Pancreas (tissue), 10 donors: Measurements from ENCODE around the gene FAXDC2. TPM values are rescaled to one million over a fixed set of nuclear protein-coding genes. Genes with fewer than 3 reads are reported as not detected.

Source experiments
- ATAC-seq, 4 donors: fragments of 200-7000 bp; cut with Tn5 transposase; one replicate each; pipeline versions ENCODE4 v1.8.0 to v1.9.1; 2020; ENCODE audit warnings: mild to moderate bottlenecking in 4 of 4, moderate library complexity in 4 of 4
- DNase-seq, 6 donors: peaks; one replicate each; pipeline ENCODE4 v3.0.0-alpha.2; 2020
- FAIRE-seq: peaks from 2 replicates; lab custom pipeline; 2012; peaks lifted over from hg19 to GRCh38; lab: Jason Lieb, UNC
- H3K27ac ChIP-seq, 4 donors: fragments of 200-600 bp; sonication (generic); 1 replicate in 3 of 4; 2 replicates in 1 of 4; pipeline versions ENCODE4 v1.5.0 to v1.8.0; 2020
- H3K27me3 ChIP-seq, 4 donors: fragments of 200-600 bp; one replicate each; pipeline ENCODE4 v1.8.0; 2021
- H3K36me3 ChIP-seq, 3 donors: fragments of 200-600 bp; sonication (generic) in 1 of 3; one replicate each; pipeline versions ENCODE4 v1.5.0 to v1.8.0; 2020 to 2021
- H3K4me1 ChIP-seq, 3 donors: fragments of 200-600 bp; one replicate each; pipeline ENCODE4 v1.8.0; 2021
- H3K4me3 ChIP-seq, 4 donors: fragments of 200-600 bp; sonication (generic) in 2 of 4; one replicate each; pipeline versions ENCODE4 v1.5.0 to v1.8.0; 2020 to 2021
- H3K9me3 ChIP-seq, 4 donors: fragments of 200-600 bp; one replicate each; pipeline ENCODE4 v1.8.0; 2021
- WGBS, 2 donors: extraction: QIAGEN DNeasy Blood & Tissue Kit; methylation state at CpG; one replicate each; pipeline ENCODE4 v1.1.7; 2013; 5-methylcytosine and 5-hydroxymethylcytosine counted together
- intact Hi-C, 3 donors: fragments of 100-400 bp; cut with DNase I; formaldehyde crosslinking; loops; one replicate each; pipeline versions ENCODE4 v1.11.1 to v1.14.2; 2022
- polyA plus RNA-seq, 2 donors: library from polyadenylated mRNA; stranded (reverse); fragments of 200-250 nt; gene quantifications; one replicate each; pipeline ENCODE4 v1.2.3, GENCODE V29; 2013
- total RNA-seq, 6 donors: library from RNA; stranded (reverse); fragmentation: NEBNext Ultra II Directional in 4 of 6; extraction: Animal tissue kit (Norgen Biotek cat#: 25700) in 4 of 6; gene quantifications; one replicate each; pipeline versions ENCODE4 v1.2.1 to v1.2.4, GENCODE V29; 2021 to 2023
- TF ChIP-seq, protein P1 (sequence below), 4 donors: fragments of 200-600 bp; sonication (generic) in 3 of 4; IDR thresholded peaks; one replicate each; pipeline versions ENCODE4 v1.5.0 to v1.8.0; 2021; ENCODE audit warnings: antibody characterized with exemption in 4 of 4
- donor health status: healthy with polysubstance abuse.
- donor health status: DM: no; HTN: no; CAD: no; lungs with moderate emphysema.
- donor health status: DM: no; HTN: no; CAD: no.
- donor health status: control.
- donor health status: control.
- donor health status: Bipolar disorder and iron deficiency.
- donor health status: DM: yes; HTN: yes; CAD: no.
- donor health status: DM: no; HTN: no; CAD: no.
- donor health status: DM: no; HTN: no; CAD: no.
- donor health status: DM: yes; HTN: yes; CAD: no.

The FAXDC2 gene
- total and polyA plus RNA-seq, 8 donors, result 2.0 to 11.8 (median 4.7) TPM

DNA sequence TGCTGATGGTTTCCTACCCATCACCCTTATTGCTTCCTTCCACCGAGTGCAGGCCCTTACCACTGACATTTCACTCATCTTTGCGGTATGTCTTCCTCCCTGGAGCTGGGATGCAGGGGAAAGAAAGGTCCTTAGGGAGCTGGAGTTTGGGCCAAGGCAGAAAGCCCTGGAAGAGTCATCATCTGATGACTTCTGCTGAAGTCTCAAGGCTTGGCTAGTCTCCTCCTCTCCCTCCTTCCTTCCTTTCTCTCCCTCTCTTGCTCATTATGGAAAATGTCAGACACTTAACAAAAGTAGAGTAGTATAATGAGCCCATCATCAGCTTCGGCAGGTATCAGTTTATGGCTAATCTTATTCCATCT is 55.2 kb downstream of the FAXDC2 start:
- 66 to 68% methylated on average over 3 of the region's 3 CpGs for WGBS, 2 donors
- TF ChIP-seq, protein P1, sequence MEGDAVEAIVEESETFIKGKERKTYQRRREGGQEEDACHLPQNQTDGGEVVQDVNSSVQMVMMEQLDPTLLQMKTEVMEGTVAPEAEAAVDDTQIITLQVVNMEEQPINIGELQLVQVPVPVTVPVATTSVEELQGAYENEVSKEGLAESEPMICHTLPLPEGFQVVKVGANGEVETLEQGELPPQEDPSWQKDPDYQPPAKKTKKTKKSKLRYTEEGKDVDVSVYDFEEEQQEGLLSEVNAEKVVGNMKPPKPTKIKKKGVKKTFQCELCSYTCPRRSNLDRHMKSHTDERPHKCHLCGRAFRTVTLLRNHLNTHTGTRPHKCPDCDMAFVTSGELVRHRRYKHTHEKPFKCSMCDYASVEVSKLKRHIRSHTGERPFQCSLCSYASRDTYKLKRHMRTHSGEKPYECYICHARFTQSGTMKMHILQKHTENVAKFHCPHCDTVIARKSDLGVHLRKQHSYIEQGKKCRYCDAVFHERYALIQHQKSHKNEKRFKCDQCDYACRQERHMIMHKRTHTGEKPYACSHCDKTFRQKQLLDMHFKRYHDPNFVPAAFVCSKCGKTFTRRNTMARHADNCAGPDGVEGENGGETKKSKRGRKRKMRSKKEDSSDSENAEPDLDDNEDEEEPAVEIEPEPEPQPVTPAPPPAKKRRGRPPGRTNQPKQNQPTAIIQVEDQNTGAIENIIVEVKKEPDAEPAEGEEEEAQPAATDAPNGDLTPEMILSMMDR (IDR thresholded peaks at IDR 0.05), result no peak
- intact Hi-C loops, result no loop called here
- Histone ChIP-seq H3K27me3 (no peaks in the 10 kb centered on the region), H3K9me3 (no peaks in the 10 kb centered on the region), H3K27ac (no peak overlapping the region), H3K4me3 (no peak overlapping the region), H3K4me1 (peaks cover 0 to 6% (median 0%) of the 10 kb centered on the region in 3 donors), H3K36me3 (peaks cover 7 to 67% (median 15%) of the 10 kb centered on the region in 3 donors)
- ATAC-seq, result peak in 1 of 4 donors; percentile 12
- no peak for DNase-seq
- no peak for FAIRE-seq

DNA sequence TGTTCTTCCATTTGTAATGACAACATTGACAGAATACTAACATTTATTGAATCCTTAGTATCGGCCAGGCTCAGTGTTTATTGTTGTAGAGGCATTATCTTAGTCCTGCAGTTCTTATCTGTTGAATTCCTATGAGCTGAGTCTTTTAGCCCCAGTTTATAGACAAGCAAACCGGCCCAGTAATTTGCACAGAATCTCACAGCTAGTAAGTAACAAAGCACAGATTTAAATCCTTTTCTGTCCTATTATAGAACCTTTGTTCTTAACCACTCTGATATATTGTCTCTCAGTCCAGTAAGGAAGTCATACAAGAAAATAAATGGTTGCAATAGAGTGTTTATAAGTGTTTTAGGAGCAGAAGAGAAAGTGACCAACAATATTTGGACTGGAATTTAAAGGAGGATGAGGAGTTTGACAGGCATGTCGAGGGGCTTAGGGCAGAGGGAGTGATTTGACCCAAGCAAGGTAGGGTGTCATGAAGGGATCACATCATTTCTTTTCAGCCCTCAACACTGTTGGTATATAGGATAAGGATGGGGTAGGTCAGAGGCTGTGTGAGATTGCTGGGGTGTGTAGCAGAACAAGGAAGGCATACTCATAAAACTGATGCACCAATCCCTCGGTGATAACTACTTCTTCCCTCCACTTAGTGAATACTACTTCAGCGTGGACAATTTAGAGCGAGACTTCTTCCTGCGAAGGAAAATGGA is 55.7 kb downstream of the FAXDC2 start:
- TF ChIP-seq, protein P1 (IDR thresholded peaks at IDR 0.05), result no peak
- H3K4me3 ChIP-seq, result no peak overlapping the region
- no peak for FAIRE-seq
- H3K27me3 ChIP-seq, result no peaks in the 10 kb centered on the region
- H3K9me3 ChIP-seq, result no peaks in the 10 kb centered on the region
- peaks cover 2 to 63% (median 9%) of the 10 kb centered on the region in 3 donors for H3K36me3 ChIP-seq
- H3K27ac ChIP-seq, result peak overlapping the region in 1 of 4 donors; percentile 28
- peaks cover 0 to 6% (median 0%) of the 10 kb centered on the region in 3 donors for H3K4me1 ChIP-seq
- WGBS, 2 donors, result 57 to 63% methylated on average over 7 of the region's 7 CpGs
- intact Hi-C loops, result no loop called here
- ATAC-seq, result peak in 2 of 4 donors; percentile 30 to 71
- DNase-seq, result no peak

DNA sequence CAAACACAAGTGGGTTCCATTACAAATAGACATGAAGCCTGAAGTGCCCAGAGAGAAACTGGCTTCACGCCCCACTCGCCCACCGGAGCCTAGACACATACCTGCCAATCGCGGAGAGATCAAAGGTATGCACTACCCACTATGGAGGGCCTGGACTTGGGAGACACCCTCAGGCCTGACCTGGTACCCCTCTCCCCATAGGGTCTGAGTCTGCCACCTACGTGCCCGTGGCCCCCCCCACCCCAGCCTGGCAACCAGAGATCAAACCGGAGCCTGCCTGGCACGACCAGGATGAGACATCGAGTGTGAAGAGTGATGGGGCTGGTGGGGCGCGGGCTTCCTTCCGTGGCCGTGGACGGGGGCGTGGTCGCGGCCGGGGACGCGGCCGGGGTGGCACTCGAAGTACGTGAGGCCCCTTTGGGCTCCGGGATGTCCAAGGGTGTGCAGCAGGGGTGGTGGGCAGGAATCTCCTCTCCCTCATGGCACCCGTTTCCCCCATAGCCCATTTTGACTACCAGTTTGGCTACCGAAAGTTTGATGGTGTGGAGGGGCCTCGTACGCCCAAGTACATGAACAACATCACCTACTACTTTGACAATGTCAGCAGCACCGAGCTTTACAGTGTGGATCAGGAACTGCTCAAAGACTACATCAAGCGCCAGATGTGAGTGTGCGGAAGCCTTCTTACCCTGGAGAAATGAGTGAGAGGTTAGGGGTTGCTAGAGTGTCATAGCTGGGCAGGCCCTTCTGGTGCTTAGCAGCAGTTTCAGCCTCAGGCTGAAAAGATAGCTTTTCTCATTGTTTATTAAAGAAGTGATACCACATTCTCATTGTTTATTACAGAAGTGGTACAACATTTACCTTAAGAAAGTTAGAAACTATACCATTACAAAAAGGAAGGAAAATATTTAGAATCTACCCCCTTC is 56.5 kb downstream of the FAXDC2 start:
- 84 to 89% methylated on average over 31 to 32 of the region's 32 CpGs for WGBS, 2 donors
- DNase-seq (no peak), FAIRE-seq (no peak), ATAC-seq (peak in 3 of 4 donors; percentile 10 to 23 (median 13))
- intact Hi-C loops, result no loop called here
- Histone ChIP-seq H3K4me3 (no peak overlapping the region), H3K9me3 (no peaks in the 10 kb centered on the region), H3K36me3 (peaks cover 0 to 55% (median 4%) of the 10 kb centered on the region in 3 donors), H3K4me1 (peaks cover 0 to 6% (median 0%) of the 10 kb centered on the region in 3 donors), H3K27me3 (no peaks in the 10 kb centered on the region), H3K27ac (peak overlapping the region in 1 of 4 donors; percentile 28)
- TF ChIP-seq, protein P1 (IDR thresholded peaks at IDR 0.05), result no peak

DNA sequence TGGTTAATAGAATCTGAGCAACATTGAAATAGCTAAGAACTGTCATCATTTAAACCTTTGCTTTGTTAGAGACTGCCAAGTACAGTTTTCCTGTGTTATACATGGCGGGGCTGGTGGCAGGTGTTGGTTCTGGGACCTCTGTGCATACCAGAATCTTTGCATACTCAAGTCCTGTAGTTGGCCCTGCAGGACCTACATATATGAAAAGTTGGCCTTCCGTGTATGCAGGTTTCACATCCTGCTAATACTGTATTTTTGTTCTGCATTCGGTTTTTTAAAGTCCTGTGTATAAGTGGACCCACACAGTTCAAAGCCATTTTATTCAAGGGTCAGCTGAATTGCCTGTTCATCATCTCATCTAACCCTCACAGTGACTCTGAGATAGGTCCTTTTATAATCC is 58.9 kb downstream of the FAXDC2 start:
- DNase-seq (no peak), ATAC-seq (no peak)

More for the DNA sequence above, 58.9 kb downstream of the FAXDC2 start:
- Histone ChIP-seq H3K27ac (no peak overlapping the region), H3K4me3 (no peak overlapping the region), H3K4me1 (peaks cover 4 to 19% (median 4%) of the 10 kb centered on the region in 3 donors), H3K27me3 (no peaks in the 10 kb centered on the region), H3K36me3 (peaks cover 0 to 43% (median 0%) of the 10 kb centered on the region in 3 donors), H3K9me3 (no peaks in the 10 kb centered on the region)
- TF ChIP-seq, protein P1 (IDR thresholded peaks at IDR 0.05), result no peak
- FAIRE-seq, result no peak
- intact Hi-C loops, result no loop called here
- 84 to 87% methylated on average over 3 of the region's 3 CpGs for WGBS, 2 donors
